SU-DHL-6 (cell line): Measurements from ENCODE around the gene HLA-DPA1.

Source experiments
- H2AFZ ChIP-seq: fragments of 200-600 bp; sonication (generic); 2 replicates; pipeline ENCODE4 v1.6.1; 2014; ENCODE audit warnings: low read depth, mild to moderate bottlenecking, moderate library complexity, mixed read lengths, antibody characterized with exemption, low read length; ENCODE audit not compliant: severe bottlenecking
- H3F3A ChIP-seq: fragments of 200-600 bp; shearing (Covaris generic); 2 replicates; pipeline ENCODE4 v1.6.0; 2016; ENCODE audit warnings: antibody characterized with exemption, mild to moderate bottlenecking; ENCODE audit not compliant: insufficient read depth
- H3K27ac ChIP-seq: fragments of 200-600 bp; sonication (generic); 2 replicates; pipeline ENCODE4 v1.5.1; 2016; ENCODE audit warnings: low read depth, mild to moderate bottlenecking, low read length, moderate library complexity, mixed read lengths
- H3K27me3 ChIP-seq: fragments of 200-600 bp; sonication (generic), shearing (Covaris generic); 2 replicates; pipeline ENCODE4 v1.6.0; 2014; ENCODE audit warnings: mild to moderate bottlenecking, low read length
- H3K36me3 ChIP-seq: fragments of 200-600 bp; sonication (generic); 2 replicates; pipeline ENCODE4 v1.6.1; 2014; ENCODE audit warnings: mild to moderate bottlenecking, low read length, mixed read lengths
- H3K4me2 ChIP-seq: fragments of 300-600, 200-600 bp; shearing (Covaris generic), sonication (generic); 2 replicates; pipeline ENCODE4 v1.6.0; 2014; ENCODE audit warnings: low read length, low read depth, mild to moderate bottlenecking; ENCODE audit not compliant: poor library complexity, severe bottlenecking
- H3K4me3 ChIP-seq: fragments of 200-600 bp; sonication (generic); 2 replicates; pipeline ENCODE4 v1.5.1; 2014; ENCODE audit warnings: antibody characterized with exemption, low read length, mild to moderate bottlenecking, mixed read lengths; ENCODE audit not compliant: insufficient read depth, poor library complexity, severe bottlenecking
- H3K79me2 ChIP-seq: fragments of 200-600 bp; sonication (generic); 2 replicates; pipeline ENCODE4 v1.6.1; 2014; ENCODE audit warnings: mild to moderate bottlenecking, low read length, moderate library complexity; ENCODE audit not compliant: insufficient read depth
- H3K9ac ChIP-seq: fragments of 200-600 bp; sonication (generic); 2 replicates; pipeline ENCODE4 v1.7.0; 2014; ENCODE audit warnings: mild to moderate bottlenecking, low read length
- H3K9me2 ChIP-seq: fragments of 200-600 bp; sonication (generic); replicated peaks from 2 replicates; pipeline ENCODE4 v1.6.1; 2014; ENCODE audit warnings: low read length; ENCODE audit not compliant: insufficient read depth
- H3K9me3 ChIP-seq: fragments of 200-600 bp; sonication (generic); 2 replicates; pipeline ENCODE4 v1.6.1; 2014; ENCODE audit warnings: low read length, mixed read lengths; ENCODE audit not compliant: insufficient read depth
- H4K20me1 ChIP-seq: fragments of 200-600 bp; sonication (generic); 2 replicates; pipeline ENCODE4 v1.6.1; 2014; ENCODE audit warnings: low read depth, mild to moderate bottlenecking, antibody characterized with exemption, low read length, moderate library complexity, mixed read lengths
- EZH2phosphoT487 ChIP-seq: fragments of 200-600 bp; sonication (generic), shearing (Covaris generic); conservative IDR thresholded peaks from 2 replicates; pipeline ENCODE4 v1.6.1; 2018; ENCODE audit warnings: mild to moderate bottlenecking, antibody characterized with exemption, low read length, moderate library complexity, mixed read lengths
- TF ChIP-seq, protein P1 (sequence below): fragments of 200-600 bp; sonication (generic); IDR thresholded peaks from one replicate; pipeline ENCODE4 v1.5.1; 2017; ENCODE audit warnings: antibody characterized with exemption, mild to moderate bottlenecking, low read length, moderate library complexity; ENCODE audit not compliant: insufficient read depth, poor library complexity, severe bottlenecking

HLA-DPA1 gene

GRCh38 chr6:33080127-33081089 is 7.0 kb upstream of the HLA-DPA1 start:
- no peak overlapping the region for H3K27ac ChIP-seq
- H3K9me2 ChIP-seq, result no peaks in the 10 kb centered on the region
- peaks cover 9% of the 10 kb centered on the region for H3F3A ChIP-seq
- peaks cover 8% of the 10 kb centered on the region; the same call in 1 of the 2 replicates for H3K36me3 ChIP-seq
- no peaks in the 10 kb centered on the region for H3K9me3 ChIP-seq
- H3K27me3 ChIP-seq, result no peaks in the 10 kb centered on the region
- H3K4me2 ChIP-seq, result no peak overlapping the region
- no peak overlapping the region for H2AFZ ChIP-seq
- H3K79me2 ChIP-seq, result peaks cover 22% of the 10 kb centered on the region
- TF ChIP-seq, protein P1, sequence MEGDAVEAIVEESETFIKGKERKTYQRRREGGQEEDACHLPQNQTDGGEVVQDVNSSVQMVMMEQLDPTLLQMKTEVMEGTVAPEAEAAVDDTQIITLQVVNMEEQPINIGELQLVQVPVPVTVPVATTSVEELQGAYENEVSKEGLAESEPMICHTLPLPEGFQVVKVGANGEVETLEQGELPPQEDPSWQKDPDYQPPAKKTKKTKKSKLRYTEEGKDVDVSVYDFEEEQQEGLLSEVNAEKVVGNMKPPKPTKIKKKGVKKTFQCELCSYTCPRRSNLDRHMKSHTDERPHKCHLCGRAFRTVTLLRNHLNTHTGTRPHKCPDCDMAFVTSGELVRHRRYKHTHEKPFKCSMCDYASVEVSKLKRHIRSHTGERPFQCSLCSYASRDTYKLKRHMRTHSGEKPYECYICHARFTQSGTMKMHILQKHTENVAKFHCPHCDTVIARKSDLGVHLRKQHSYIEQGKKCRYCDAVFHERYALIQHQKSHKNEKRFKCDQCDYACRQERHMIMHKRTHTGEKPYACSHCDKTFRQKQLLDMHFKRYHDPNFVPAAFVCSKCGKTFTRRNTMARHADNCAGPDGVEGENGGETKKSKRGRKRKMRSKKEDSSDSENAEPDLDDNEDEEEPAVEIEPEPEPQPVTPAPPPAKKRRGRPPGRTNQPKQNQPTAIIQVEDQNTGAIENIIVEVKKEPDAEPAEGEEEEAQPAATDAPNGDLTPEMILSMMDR, result no peak
- no peak for TF ChIP-seq EZH2phosphoT487
- H3K4me3 ChIP-seq, result no peak overlapping the region
- no peaks in the 10 kb centered on the region for H4K20me1 ChIP-seq
- H3K9ac ChIP-seq, result no peak overlapping the region

- H3F3A ChIP-seq, result peaks cover 18% of the 10 kb centered on the region
- no peak for TF ChIP-seq EZH2phosphoT487
- no peak overlapping the region for H3K4me3 ChIP-seq
- peaks cover 27% of the 10 kb centered on the region for H3K79me2 ChIP-seq
- peaks cover 4% of the 10 kb centered on the region; the same call in 1 of the 2 replicates for H3K36me3 ChIP-seq
- no peak overlapping the region for H3K4me2 ChIP-seq
- H3K27ac ChIP-seq, result no peak overlapping the region
- H4K20me1 ChIP-seq, result no peaks in the 10 kb centered on the region
- no peak overlapping the region for H3K9ac ChIP-seq
- no peaks in the 10 kb centered on the region for H3K9me3 ChIP-seq
- H3K9me2 ChIP-seq, result no peaks in the 10 kb centered on the region
- H2AFZ ChIP-seq, result no peak overlapping the region
- no peaks in the 10 kb centered on the region for H3K27me3 ChIP-seq
Measured at GRCh38 chr6:33079580-33079979, 6.1 kb upstream of the HLA-DPA1 start.

GRCh38 chr6:33078919-33079521 is 5.6 kb upstream of the HLA-DPA1 start:
- H3K27ac ChIP-seq, result 0 out of 2 replicates have a peak overlapping the region, but pooled peaks have one; percentile 9

More at GRCh38 chr6:33078919-33079521, 5.6 kb upstream of the HLA-DPA1 start:
- Histone ChIP-seq H3K9me2 (no peaks in the 10 kb centered on the region), H3K4me3 (no peak overlapping the region), H4K20me1 (no peaks in the 10 kb centered on the region), H3K79me2 (peaks cover 31% of the 10 kb centered on the region), H3K27me3 (no peaks in the 10 kb centered on the region), H3K36me3 (peaks cover under 1% of the 10 kb centered on the region; the same call in 1 of the 2 replicates), H3K9me3 (no peaks in the 10 kb centered on the region), H3F3A (peaks cover 22% of the 10 kb centered on the region), H3K4me2 (peak overlapping the region; percentile 47), H3K9ac (no peak overlapping the region), H2AFZ (no peak overlapping the region)
- TF ChIP-seq, protein P1, result no peak
- no peak for TF ChIP-seq EZH2phosphoT487
